Motor neuron (in vitro differentiated cells): ENCODE measurements around the gene IMPG1. TPM values are rescaled to one million over a fixed set of nuclear protein-coding genes. Genes with fewer than 3 reads are reported as not detected.
A peak's percentile ranks its signal among the peaks of the same experiment; 100 is the strongest.

ENCODE experiments used
- ATAC-seq, 8 experiments: fragments of 200-7000 bp; cut with Tn5 transposase; replicated peaks in 6 of 8; 2 replicates each; pipeline ENCODE4 v1.8.0; 2021; ENCODE audit warnings: mild to moderate bottlenecking in 8 of 8, moderate library complexity in 8 of 8
- H3K27ac ChIP-seq, 2 donors: fragments of 250-450 bp; sonication (Bioruptor Pico); 2 replicates each; pipeline ENCODE4 v1.9.0; 2021; ENCODE audit warnings: antibody characterized with exemption in 2 of 2, mild to moderate bottlenecking in 2 of 2, moderate library complexity in 1 of 2
- H3K4me1 ChIP-seq, 2 donors: fragments of 250-450 bp; sonication (Bioruptor Pico); replicated peaks in 1 of 2; 2 replicates each; pipeline ENCODE4 v1.6.1; 2021; ENCODE audit warnings: antibody characterized with exemption in 2 of 2, mild to moderate bottlenecking in 2 of 2, moderate library complexity in 1 of 2
- H3K4me3 ChIP-seq, 5 donors: fragments of 250-450 bp; sonication (Bioruptor Pico); 2 replicates each; pipeline ENCODE4 v1.9.0; 2021; ENCODE audit warnings: antibody characterized with exemption in 5 of 5, mild to moderate bottlenecking in 5 of 5, moderate library complexity in 4 of 5
- WGBS, 10 experiments: fragments of 450-650 bp; shearing (Covaris generic); methylation state at CpG; one replicate each; pipeline ENCODE4 v1.0.0; 2022; 5-methylcytosine and 5-hydroxymethylcytosine counted together
- in situ Hi-C, 9 experiments: fragments of 400-800 bp; cut with MboI; loops; one replicate each; pipeline ENCODE4 v1.15.0; 2021; ENCODE audit warnings: low sequenced_read_pairs in 9 of 9, low pct_unique_long_range_greater_than_20kb in 2 of 9; ENCODE audit not compliant: unreplicated experiment in 9 of 9
- total RNA-seq, 8 experiments: library from RNA; unstranded; fragments of 300-600 nt; gene quantifications; 2 replicates each; pipeline versions ENCODE4 v1.2.3 to v1.2.4, GENCODE V29; 2022

Gene IMPG1
- total RNA-seq, 8 experiments from 2014 or later, result 0.10 to 0.96 (median 0.67) TPM

GRCh38 chr6:75941509-75941908, 131.0 kb downstream of the IMPG1 start:
- ATAC-seq, result no peak
- H3K4me1 ChIP-seq, result peaks cover 0 to 3% of the 10 kb centered on the region in 2 donors
- no peak overlapping the region for H3K4me3 ChIP-seq
- in situ Hi-C loops, result loop anchor here in 4 of 9 experiments (25.0 kb wide), 1 partner anchor 1521 kb away; the partner anchor contains the start of gene HTR1B (in 4 of the 4)
- WGBS, 10 experiments, result 0 to 78% (median 38%) methylated on average over 1 of the region's 1 CpG; no CpG with 5 or more reads in 1 of the 10 experiments
- no peak overlapping the region for H3K27ac ChIP-seq

- in situ Hi-C loops, result loop anchor here in 4 of 9 experiments (25.0 kb wide), 1 partner anchor 1522 kb away; the partner anchor contains the start of gene HTR1B (in 4 of the 4)
- H3K27ac ChIP-seq, result no peak overlapping the region
- H3K4me1 ChIP-seq, result no peaks in the 10 kb centered on the region
- ATAC-seq, result no peak
- no peak overlapping the region for H3K4me3 ChIP-seq
- 20 to 83% (median 54%) methylated on average over 2 to 4 of the region's 4 CpGs for WGBS, 10 experiments
Observed at GRCh38 chr6:75940564-75940963, 131.9 kb downstream of the IMPG1 start.

DNA sequence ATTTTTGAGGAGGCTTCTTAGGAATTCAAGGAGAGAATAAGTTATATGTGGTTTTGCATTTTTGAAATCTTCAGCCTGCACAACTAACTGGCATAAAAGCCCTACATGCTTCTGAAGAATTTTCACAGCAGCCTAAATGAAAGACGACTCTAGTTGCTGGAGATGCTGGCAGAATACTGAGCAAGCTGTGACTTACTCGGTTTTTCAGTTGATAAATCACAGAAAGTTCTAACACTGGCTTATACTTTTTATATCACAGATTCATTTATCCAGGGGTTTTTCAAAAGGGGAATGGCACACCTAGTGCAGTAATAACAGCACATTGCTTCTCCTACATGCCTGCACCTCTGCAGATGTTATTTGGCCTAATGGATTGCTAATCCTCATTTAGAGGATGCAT, 134.6 kb downstream of the IMPG1 start:
- in situ Hi-C loops, result loop anchor here in 4 of 9 experiments (25.0 kb wide), 1 partner anchor 1524 kb away; the partner anchor contains the start of gene HTR1B (in 4 of the 4)
- H3K4me3 ChIP-seq, result no peak overlapping the region
- no peak for ATAC-seq
- H3K4me1 ChIP-seq, result peaks cover 0 to 3% of the 10 kb centered on the region in 2 donors
- no peak overlapping the region for H3K27ac ChIP-seq
- 40 to 66% (median 51%) methylated on average over 1 to 2 of the region's 2 CpGs; no CpG with 5 or more reads in 2 of the 10 experiments for WGBS, 10 experiments

- Histone ChIP-seq H3K4me3 (no peak overlapping the region), H3K27ac (no peak overlapping the region), H3K4me1 (peaks cover 0 to 3% of the 10 kb centered on the region in 2 donors)
- no peak for ATAC-seq
- in situ Hi-C loops, result loop anchor here in 4 of 9 experiments (25.0 kb wide), 1 partner anchor 1526 kb away; the partner anchor contains the start of gene HTR1B (in 4 of the 4)
- 60 to 100% (median 80%) methylated on average over 1 to 2 of the region's 3 CpGs; no CpG with 5 or more reads in 5 of the 10 experiments for WGBS, 10 experiments
Observed at GRCh38 chr6:75936682-75937081, 135.8 kb downstream of the IMPG1 start.

GRCh38 chr6:75935473-75935793, 137.0 kb downstream of the IMPG1 start:
- WGBS, 10 experiments, result 0 to 82% (median 37%) methylated on average over 1 to 9 of the region's 12 CpGs; no CpG with 5 or more reads in 2 of the 10 experiments
- H3K4me1 ChIP-seq, result peaks cover 0 to 3% of the 10 kb centered on the region in 2 donors
- in situ Hi-C loops, result loop anchor here in 4 of 9 experiments (25.0 kb wide), 1 partner anchor 1527 kb away; the partner anchor contains the start of gene HTR1B (in 4 of the 4)
- ATAC-seq, result no peak
- H3K27ac ChIP-seq, result no peak overlapping the region
- H3K4me3 ChIP-seq, result peak overlapping the region; percentile 27 to 43 (median 32)

DNA sequence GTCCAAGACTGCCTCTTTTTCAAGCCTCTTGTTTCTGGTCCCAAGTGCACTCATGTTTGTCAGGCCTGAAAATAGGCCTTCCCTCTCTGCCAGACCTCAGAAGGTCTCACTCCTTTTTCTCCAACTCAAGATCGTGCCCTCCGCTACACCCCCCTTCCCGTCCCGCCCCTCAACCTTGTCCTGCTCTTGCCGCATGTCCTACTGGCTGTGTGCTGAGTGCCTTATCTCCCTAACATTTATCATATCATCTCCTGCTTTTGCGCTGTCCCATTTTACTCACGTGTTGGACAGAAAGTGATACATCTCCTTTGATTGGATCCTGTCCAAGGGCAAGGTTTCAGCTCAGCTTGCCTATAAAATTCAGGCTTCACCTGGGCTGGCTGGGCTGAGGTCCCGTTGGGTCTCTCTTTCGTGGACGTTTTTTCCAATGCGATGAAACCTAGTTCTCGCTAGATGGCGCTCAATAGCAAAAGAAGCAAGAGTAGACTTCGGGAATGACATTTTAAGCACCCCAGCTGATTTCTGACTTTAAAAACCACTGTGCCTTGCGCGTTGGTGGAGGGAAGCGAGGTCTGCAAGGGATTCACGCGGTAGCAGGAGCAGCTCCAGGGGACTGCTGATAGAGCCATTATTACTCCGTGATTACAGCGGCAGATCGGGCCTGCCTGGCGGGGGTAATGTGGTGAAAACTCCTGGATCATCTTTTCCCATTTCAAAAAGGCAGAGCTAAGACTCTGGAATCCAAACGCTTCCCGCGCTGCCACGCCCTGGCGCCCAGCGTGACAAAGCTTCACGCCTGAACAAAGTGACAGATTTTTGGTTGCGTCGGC, 137.6 kb downstream of the IMPG1 start:
- in situ Hi-C loops, result loop anchor here in 4 of 9 experiments (25.0 kb wide), 1 partner anchor 1527 kb away; the partner anchor contains the start of gene HTR1B (in 4 of the 4)
- H3K27ac ChIP-seq, result no peak overlapping the region
- peak; percentile 82 to 98 (median 94) for ATAC-seq
- WGBS, 10 experiments, result 0 to 14% (median 1%) methylated on average over 1 to 15 of the region's 32 CpGs
- H3K4me3 ChIP-seq, result peak overlapping the region; percentile 27 to 43 (median 32)
- peaks cover 0 to 3% of the 10 kb centered on the region in 2 donors for H3K4me1 ChIP-seq

GRCh38 chr6:75933387-75933975, 139.0 kb downstream of the IMPG1 start:
- H3K4me3 ChIP-seq, result no peak overlapping the region
- no peak for ATAC-seq
- 20 to 82% (median 58%) methylated on average over 1 to 7 of the region's 7 CpGs; no CpG with 5 or more reads in 1 of the 10 experiments for WGBS, 10 experiments
- in situ Hi-C loops, result loop anchor here in 4 of 9 experiments (25.0 kb wide), 1 partner anchor 1529 kb away; the partner anchor contains the start of gene HTR1B (in 4 of the 4)
- H3K4me1 ChIP-seq, result peaks cover 0 to 3% of the 10 kb centered on the region in 2 donors
- no peak overlapping the region for H3K27ac ChIP-seq

GRCh38 chr6:75932067-75932466, 140.4 kb downstream of the IMPG1 start:
- 18 to 80% (median 55%) methylated on average over 1 to 5 of the region's 5 CpGs; no CpG with 5 or more reads in 2 of the 10 experiments for WGBS, 10 experiments
- Histone ChIP-seq H3K4me3 (no peak overlapping the region), H3K27ac (no peak overlapping the region), H3K4me1 (peaks cover 0 to 3% of the 10 kb centered on the region in 2 donors)
- peak in 5 of 8 experiments; percentile 38 to 66 (median 47) for ATAC-seq
- in situ Hi-C loops, result loop anchor here in 4 of 9 experiments (25.0 kb wide), 1 partner anchor 1530 kb away; the partner anchor contains the start of gene HTR1B (in 4 of the 4)

- 0 to 100% (median 88%) methylated on average over 1 to 11 of the region's 11 CpGs for WGBS, 10 experiments
- in situ Hi-C loops, result loop anchor here in 4 of 9 experiments (25.0 kb wide), 1 partner anchor 1531 kb away; the partner anchor contains the start of gene HTR1B (in 4 of the 4)
- Histone ChIP-seq H3K4me3 (no peak overlapping the region), H3K27ac (no peak overlapping the region), H3K4me1 (peaks cover 0 to 3% of the 10 kb centered on the region in 2 donors)
- peak in 1 of 8 experiments; percentile 35 for ATAC-seq
Observed at GRCh38 chr6:75931011-75931680, 141.3 kb downstream of the IMPG1 start.

DNA sequence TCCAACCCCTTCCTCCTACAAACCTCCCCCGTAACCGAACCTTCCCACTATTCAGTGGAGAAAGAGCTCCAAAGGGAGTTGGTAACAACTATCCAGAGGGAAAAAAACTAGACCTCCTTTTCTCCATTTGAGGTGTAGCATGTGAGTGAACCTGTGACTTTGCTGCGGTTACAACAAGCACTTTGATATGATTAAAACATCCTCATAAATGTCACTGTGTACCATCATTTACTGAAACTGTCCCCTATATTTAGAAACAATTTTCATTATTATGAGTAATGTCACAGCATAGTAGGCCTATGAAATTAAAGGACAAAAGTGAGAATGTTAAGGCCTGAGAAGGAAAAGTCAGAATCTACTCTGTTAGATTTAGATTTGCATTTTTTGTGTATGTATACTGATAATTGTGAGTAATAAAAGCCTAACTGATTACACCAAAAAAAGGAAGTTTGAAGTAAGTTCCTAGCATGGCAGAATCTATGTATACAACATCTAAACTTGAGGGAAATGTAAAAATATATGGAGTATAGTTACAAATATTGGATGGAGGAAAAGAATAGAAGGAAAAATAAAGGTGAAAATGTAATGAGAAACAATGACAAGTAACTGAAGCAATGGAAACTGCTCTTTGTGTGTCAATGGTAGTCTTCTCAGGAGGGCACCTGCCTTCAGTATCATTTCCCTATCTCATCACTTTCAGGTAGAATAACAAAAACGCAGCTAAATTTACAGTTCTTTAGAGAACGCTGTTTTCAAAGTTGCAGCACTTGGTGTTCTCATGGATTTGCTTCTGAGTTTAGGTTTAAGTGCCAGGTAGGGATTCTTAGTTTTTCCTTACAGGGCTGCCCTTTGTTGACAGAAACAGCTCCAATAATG, 145.9 kb downstream of the IMPG1 start:
- in situ Hi-C loops, result loop anchor here in 4 of 9 experiments (25.0 kb wide), 1 partner anchor 1536 kb away; the partner anchor contains the start of gene HTR1B (in 4 of the 4)
- ATAC-seq, result no peak
- 76 to 92% (median 84%) methylated on average over 2 to 5 of the region's 5 CpGs; no CpG with 5 or more reads in 1 of the 10 experiments for WGBS, 10 experiments
- H3K4me3 ChIP-seq, result no peak overlapping the region
- no peak overlapping the region for H3K27ac ChIP-seq
- H3K4me1 ChIP-seq, result no peaks in the 10 kb centered on the region

DNA sequence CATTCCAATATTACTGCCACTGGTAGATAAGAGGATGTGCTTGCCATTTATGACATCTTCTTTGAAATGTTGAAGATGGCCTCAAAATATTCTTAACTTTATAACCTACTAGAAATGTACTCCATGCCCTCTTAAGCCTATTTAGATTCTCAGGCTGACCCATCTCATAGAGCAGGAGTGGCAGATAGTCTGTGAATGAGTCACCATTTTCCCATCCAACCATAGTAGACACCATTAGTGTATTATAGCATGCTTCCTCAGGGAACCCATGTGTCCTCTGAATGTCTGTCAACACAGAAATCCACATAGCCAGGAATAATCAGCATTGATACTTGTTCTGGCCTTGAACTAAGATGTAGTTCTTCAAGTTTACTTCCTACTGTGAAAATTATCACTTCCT, 150.2 kb downstream of the IMPG1 start:
- peak in 2 of 8 experiments; percentile 41 to 51 for ATAC-seq
- Histone ChIP-seq H3K27ac (no peak overlapping the region), H3K4me3 (no peak overlapping the region), H3K4me1 (no peaks in the 10 kb centered on the region)
- in situ Hi-C loops, result no loop called here

DNA sequence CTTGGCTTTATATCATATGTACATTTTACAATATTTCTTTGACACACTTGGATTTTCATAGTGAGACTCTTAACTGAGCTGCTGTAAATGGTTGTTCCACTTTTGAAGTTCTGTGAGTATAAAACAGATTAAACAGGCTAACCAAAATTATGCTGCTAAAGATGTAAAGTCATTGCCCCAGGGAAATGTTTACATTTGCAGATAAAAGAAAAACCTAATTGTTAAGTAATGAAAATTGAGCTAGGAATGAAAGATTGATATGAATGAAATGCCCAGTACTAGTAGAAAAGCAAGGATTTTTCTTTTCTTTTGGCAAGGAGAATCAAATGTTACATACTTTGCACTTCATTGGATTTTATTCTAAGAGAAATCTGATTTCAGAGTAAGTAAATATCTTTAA, 159.4 kb downstream of the IMPG1 start:
- no peak overlapping the region for H3K4me3 ChIP-seq
- ATAC-seq, result no peak
- no peak overlapping the region for H3K27ac ChIP-seq
- no peaks in the 10 kb centered on the region for H3K4me1 ChIP-seq
- in situ Hi-C loops, result no loop called here
